NOMO-1 (cell line): ENCODE data around the gene DUSP12.

Experiments used
- DNase-seq, 2 experiments: peaks; one replicate each; lab custom pipeline; 2025; ENCODE audit not compliant: unreplicated experiment in 2 of 2; lab: John Stamatoyannopoulos, UW

DUSP12 gene

GRCh38 chr1:161805399-161806197, 56.0 kb downstream of the DUSP12 start:
- DNase-seq = no peak
